ENCODE results near the gene KLHL3.

GRCh38 chr5:137573376-137573775 lies 162.5 kb downstream of the KLHL3 start:
- TF ChIP-seq CTCF (conservative IDR thresholded peaks at IDR 0.05; ENCODE audit: low read depth, low read length), result no peak
- no peak for TF ChIP-seq EZH2 (IDR thresholded peaks at IDR 0.05; ENCODE audit: borderline replicate concordance, low read depth, low read length, poor library complexity, severe bottlenecking)

All from A673 (cell line).